Activated T-cell treated with anti-CD3 and anti-CD28 coated beads, Interleukin-2, amount 50 U/mL, for 72 hours (primary cell): ENCODE data around the gene PPEF2. TPM values are rescaled to one million over a fixed set of nuclear protein-coding genes. Genes with fewer than 3 reads are reported as not detected.
"Not testable (repeated sequence)": the region's sequence is repeated elsewhere in the genome, so short reads cannot be mapped to it uniquely, and the experiment has no call there.

ENCODE experiments used
- ATAC-seq, 2 donors: fragments of 150-1000 bp; cut with Tn5 transposase; replicated peaks in 1 of 2; 2 replicates each; pipeline ENCODE4 v1.10.0; 2021; ENCODE audit warnings: moderate library complexity in 2 of 2, mild to moderate bottlenecking in 1 of 2
- DNase-seq, 2 donors: peaks; one replicate each; pipeline ENCODE4 v3.0.0; 2021 to 2022; ENCODE audit warnings: mixed read lengths in 1 of 2
- H3K27ac Mint-ChIP-seq: one replicate; pipeline ENCODE4 v1.8.0; 2022; ENCODE audit warnings: mild to moderate bottlenecking, moderate library complexity, mixed read lengths
- H3K27me3 Mint-ChIP-seq: one replicate; pipeline ENCODE4 v1.8.0; 2022; ENCODE audit warnings: low read depth, mixed read lengths
- H3K36me3 Mint-ChIP-seq, 2 donors: one replicate each; pipeline ENCODE4 v1.8.0; 2022; ENCODE audit warnings: mixed read lengths in 2 of 2, mild to moderate bottlenecking in 1 of 2; ENCODE audit not compliant: insufficient read depth in 2 of 2
- H3K4me1 Mint-ChIP-seq: one replicate; pipeline ENCODE4 v1.8.0; 2022; ENCODE audit warnings: low read depth, mixed read lengths
- H3K4me3 Mint-ChIP-seq, 2 donors: one replicate each; pipeline ENCODE4 v1.8.0; 2022; ENCODE audit warnings: mild to moderate bottlenecking in 2 of 2, mixed read lengths in 2 of 2, moderate library complexity in 2 of 2
- H3K9me3 Mint-ChIP-seq, 2 donors: one replicate each; pipeline ENCODE4 v1.8.0; 2022; ENCODE audit warnings: mixed read lengths in 2 of 2
- total RNA-seq, 2 donors: library from RNA; stranded (reverse); gene quantifications; one replicate each; pipeline ENCODE4 v1.2.3, GENCODE V29; 2022

PPEF2 gene, protein sequence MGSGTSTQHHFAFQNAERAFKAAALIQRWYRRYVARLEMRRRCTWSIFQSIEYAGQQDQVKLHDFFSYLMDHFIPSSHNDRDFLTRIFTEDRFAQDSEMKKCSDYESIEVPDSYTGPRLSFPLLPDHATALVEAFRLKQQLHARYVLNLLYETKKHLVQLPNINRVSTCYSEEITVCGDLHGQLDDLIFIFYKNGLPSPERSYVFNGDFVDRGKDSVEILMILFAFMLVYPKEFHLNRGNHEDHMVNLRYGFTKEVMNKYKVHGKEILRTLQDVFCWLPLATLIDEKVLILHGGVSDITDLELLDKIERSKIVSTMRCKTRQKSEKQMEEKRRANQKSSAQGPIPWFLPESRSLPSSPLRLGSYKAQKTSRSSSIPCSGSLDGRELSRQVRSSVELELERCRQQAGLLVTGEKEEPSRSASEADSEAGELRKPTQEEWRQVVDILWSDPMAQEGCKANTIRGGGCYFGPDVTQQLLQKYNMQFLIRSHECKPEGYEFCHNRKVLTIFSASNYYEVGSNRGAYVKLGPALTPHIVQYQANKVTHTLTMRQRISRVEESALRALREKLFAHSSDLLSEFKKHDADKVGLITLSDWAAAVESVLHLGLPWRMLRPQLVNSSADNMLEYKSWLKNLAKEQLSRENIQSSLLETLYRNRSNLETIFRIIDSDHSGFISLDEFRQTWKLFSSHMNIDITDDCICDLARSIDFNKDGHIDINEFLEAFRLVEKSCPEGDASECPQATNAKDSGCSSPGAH
- not detected for total RNA-seq

DNA sequence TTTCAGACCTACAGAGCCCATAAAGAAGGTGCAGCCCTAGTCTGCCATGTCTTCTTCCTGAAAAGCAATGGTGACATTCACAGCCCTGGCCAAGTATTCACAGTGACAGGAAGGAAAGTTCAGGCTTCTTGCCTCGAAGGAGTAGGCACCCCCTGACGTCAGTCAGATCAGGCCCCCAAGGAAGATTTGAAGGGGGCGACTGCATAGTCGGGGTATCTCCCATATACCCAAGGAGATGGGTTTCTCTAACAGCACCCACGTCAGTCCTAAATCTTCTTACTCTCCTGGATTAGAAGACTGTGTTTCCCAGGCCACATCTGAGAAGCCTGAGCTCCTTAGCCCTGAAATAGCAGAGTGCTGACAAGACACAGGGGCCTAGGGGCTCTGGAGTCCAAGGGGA, at the start of gene PPEF2:
Gene PPEF2, minus strand, starts transcription at position 101 of the 400 bp plus-strand sequence. CDS start 6,127 bp downstream, outside the sequence.
- DNase-seq (no peak), ATAC-seq (no peak)
- H3K36me3 Mint-ChIP-seq, result no peaks in the 10 kb centered on the region
- H3K9me3 Mint-ChIP-seq, result peaks cover 2 to 3% of the 10 kb centered on the region in 2 donors
- H3K27me3 Mint-ChIP-seq, result no peaks in the 10 kb centered on the region
- H3K27ac Mint-ChIP-seq, result no peak within 1 kb of the TSS
- no peak within 1 kb of the TSS for H3K4me3 Mint-ChIP-seq
- no peaks in the 10 kb centered on the region for H3K4me1 Mint-ChIP-seq

GRCh38 chr4:75950213-75950815, 48.1 kb upstream of the PPEF2 start:
- no peak for ATAC-seq
- Mint-ChIP-seq H3K27ac (no peak overlapping the region), H3K9me3 (no peaks in the 10 kb centered on the region)

DNA sequence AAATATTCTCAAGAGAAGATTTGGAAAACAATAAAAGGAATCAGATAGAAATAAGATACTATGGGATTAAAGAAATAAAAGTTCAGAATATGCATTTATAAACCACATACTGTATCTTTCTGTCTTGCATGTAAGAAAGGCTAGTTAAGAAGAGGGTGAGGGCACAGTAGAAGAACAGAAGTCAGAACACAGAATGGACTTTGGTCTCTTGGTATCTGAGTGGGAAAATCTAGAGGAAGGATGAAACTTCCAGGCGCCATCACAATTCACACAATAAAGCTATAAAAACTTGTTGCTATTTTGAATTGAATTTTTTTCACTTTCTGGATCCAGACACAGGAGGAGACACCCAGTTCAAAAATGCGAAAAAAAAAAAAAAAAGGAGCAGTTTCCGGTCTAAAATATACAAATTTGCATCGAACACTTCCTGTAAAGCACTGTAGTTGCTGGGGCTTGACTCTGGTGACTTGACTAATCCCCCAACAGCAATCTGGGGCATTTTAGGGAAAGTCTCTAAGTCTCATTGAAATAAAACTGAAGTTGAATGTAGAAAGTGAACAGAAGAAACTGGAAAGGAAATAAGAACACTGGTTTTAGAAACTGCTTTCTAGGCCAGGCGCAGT, 46.7 kb upstream of the PPEF2 start:
- no peaks in the 10 kb centered on the region for H3K4me1 Mint-ChIP-seq
- H3K27me3 Mint-ChIP-seq, result no peaks in the 10 kb centered on the region
- no peaks in the 10 kb centered on the region for H3K9me3 Mint-ChIP-seq
- ATAC-seq (no peak), DNase-seq (no peak)
- peak overlapping the region; percentile 57 for H3K27ac Mint-ChIP-seq
- H3K36me3 Mint-ChIP-seq, result peaks cover 5 to 15% of the 10 kb centered on the region in 2 donors
- no peak overlapping the region for H3K4me3 Mint-ChIP-seq

More at GRCh38 chr4:75950213-75950815, 48.1 kb upstream of the PPEF2 start:
- Mint-ChIP-seq H3K36me3 (peaks cover 8 to 19% of the 10 kb centered on the region in 2 donors), H3K27me3 (no peaks in the 10 kb centered on the region), H3K4me1 (no peaks in the 10 kb centered on the region), H3K4me3 (no peak overlapping the region)
- no peak for DNase-seq

GRCh38 chr4:75940692-75941253, 38.5 kb upstream of the PPEF2 start, which contains the start of gene NAAA:
TSS of gene NAAA (minus strand) at chr4:75941013. CDS start at chr4:75940949, 64 bp downstream.
- Mint-ChIP-seq H3K27ac (peak within 1 kb of the TSS; percentile 89), H3K4me3 (peak within 1 kb of the TSS; percentile 95 to 96), H3K4me1 (peaks cover 26% of the 10 kb centered on the region), H3K36me3 (peaks cover 0 to 7% of the 10 kb centered on the region in 2 donors), H3K27me3 (no peaks in the 10 kb centered on the region), H3K9me3 (no peaks in the 10 kb centered on the region)
- peak; percentile 83 to 88 for ATAC-seq
- DNase-seq, result peak; percentile 85 to 90

DNA sequence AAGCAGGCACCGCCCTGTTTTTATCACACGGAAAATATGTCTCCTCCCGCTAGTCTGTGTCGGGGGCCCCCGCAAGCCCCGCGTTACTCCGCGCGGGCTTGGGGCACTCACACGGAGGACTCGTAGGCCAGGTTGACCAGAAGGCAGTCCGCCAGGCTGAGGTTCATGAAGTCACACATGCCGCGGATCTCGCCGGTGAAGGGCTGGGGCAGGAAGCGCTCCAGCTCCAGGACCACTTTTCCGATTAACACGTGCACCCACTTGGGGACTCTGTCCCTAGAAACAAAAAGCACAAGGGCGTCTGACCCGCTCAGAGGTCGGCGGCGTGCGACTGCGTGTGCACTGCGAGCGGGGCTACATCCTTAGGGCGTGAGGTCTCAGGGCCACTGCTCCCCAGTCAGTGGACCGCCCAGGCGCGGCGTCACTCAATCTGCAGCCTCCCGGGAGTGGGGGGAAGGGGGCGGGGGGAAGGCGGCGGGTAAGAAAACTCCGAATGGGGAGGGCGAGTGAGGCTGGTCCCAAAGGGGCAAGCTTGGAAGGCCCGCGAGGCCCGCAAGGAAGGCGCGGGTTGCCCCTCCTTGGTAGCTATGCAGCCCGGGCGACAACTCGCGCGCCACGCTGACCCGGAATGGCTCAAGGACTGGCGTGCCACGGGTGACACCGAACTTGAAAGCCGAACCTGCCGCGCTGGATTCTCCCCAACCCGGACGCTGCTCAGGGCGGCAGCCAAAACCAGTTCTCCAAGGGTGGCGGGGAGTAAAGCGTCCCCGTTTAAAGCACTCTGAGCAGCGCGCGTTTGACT, 37.8 kb upstream of the PPEF2 start:
- peak; percentile 74 to 83 for ATAC-seq
- H3K27ac Mint-ChIP-seq, result peak overlapping the region; percentile 89
- peak; percentile 72 to 75 for DNase-seq
- H3K4me3 Mint-ChIP-seq, result peak overlapping the region; percentile 95 to 96
- H3K36me3 Mint-ChIP-seq, result peaks cover 0 to 7% of the 10 kb centered on the region in 2 donors
- H3K9me3 Mint-ChIP-seq, result no peaks in the 10 kb centered on the region
- H3K27me3 Mint-ChIP-seq, result no peaks in the 10 kb centered on the region
- peaks cover 26% of the 10 kb centered on the region for H3K4me1 Mint-ChIP-seq

DNA sequence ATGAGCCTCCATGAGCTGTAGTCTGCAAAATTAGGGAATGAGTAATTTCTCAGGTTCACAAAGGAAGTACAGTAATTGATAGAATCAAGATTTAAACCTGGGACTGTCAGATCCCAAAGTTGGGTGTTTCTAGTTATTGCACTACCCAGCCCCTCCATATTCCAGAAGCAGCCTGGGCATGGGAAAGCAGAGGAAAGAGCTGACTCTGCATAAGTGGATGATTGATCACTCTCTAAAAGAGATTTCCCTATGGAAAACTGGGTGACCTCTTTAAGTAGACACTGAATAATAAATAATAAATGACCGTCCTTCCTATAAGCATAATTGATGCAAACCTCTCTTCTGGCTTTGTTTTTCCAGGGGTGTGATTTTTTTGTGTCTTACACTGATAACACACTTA, 33.4 kb upstream of the PPEF2 start:
- DNase-seq (no peak), ATAC-seq (no peak)
- H3K36me3 Mint-ChIP-seq, result peaks cover 0 to 7% of the 10 kb centered on the region in 2 donors

GRCh38 chr4:75930152-75930551, 27.9 kb upstream of the PPEF2 start:
- Mint-ChIP-seq H3K36me3 (peaks cover 4 to 9% of the 10 kb centered on the region in 2 donors), H3K27me3 (no peaks in the 10 kb centered on the region), H3K4me1 (peaks cover 11% of the 10 kb centered on the region), H3K4me3 (no peak overlapping the region), H3K27ac (no peak overlapping the region), H3K9me3 (no peaks in the 10 kb centered on the region)
- DNase-seq, result no peak
- ATAC-seq, result no peak

More for the DNA sequence above, 33.4 kb upstream of the PPEF2 start:
- Mint-ChIP-seq H3K4me1 (peaks cover 26% of the 10 kb centered on the region), H3K9me3 (no peaks in the 10 kb centered on the region), H3K4me3 (no peak overlapping the region), H3K27me3 (no peaks in the 10 kb centered on the region), H3K27ac (no peak overlapping the region)

- Mint-ChIP-seq H3K36me3 (peaks cover 10 to 11% of the 10 kb centered on the region in 2 donors), H3K4me1 (peaks cover 19% of the 10 kb centered on the region)
- H3K4me3 Mint-ChIP-seq, H3K27ac Mint-ChIP-seq, ATAC-seq, H3K27me3 Mint-ChIP-seq, DNase-seq, H3K9me3 Mint-ChIP-seq: not testable (repeated sequence)
Measured at GRCh38 chr4:75924916-75925315, 22.7 kb upstream of the PPEF2 start.

DNA sequence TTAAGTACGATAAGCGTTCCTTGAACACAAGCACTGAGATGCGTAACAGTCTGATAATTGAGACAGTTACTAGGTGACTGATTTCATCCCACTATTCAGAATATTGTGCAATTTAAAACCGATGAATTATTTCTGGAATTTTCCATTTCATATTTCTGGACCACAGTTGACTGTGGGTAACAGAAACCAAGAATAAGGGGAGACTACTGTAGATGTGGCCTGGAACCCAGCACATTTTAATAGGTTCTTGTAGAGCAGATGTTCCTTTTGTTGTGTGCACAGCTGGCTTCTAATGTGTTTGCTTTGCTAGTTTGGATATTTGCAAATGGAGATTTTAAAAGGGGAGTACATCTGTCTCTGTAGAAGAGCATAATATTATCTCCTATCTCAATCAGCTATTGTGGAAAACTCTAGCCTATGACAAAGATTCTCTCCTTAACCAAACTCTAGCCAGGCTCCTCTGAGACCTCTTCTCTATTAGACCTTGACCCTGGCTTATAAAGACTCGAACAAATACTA, 22.1 kb upstream of the PPEF2 start:
- H3K36me3 Mint-ChIP-seq, result peaks cover 10 to 11% of the 10 kb centered on the region in 2 donors
- peak in 1 of 2 donors; percentile 41 for ATAC-seq

DNA sequence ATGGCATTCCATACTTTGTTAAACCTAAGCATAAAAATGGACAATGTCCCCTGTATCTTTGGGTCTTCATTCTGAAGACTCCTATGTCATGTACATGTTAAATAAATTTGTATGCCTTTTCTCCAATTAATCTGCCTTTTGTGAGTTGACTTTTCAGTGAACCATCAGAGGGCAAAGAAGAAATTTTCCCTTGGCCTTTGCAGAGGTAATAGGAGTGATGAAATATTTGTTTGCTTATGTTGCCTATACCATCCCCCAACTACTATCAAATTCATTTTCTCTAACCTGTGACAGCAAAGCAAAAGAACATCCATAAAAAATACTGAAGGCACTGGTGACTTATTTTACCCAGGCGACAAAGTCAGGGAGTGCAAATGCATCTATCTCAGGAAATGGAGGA, 20.3 kb upstream of the PPEF2 start:
- Mint-ChIP-seq H3K27ac (peak overlapping the region; percentile 17), H3K9me3 (no peaks in the 10 kb centered on the region), H3K4me1 (peaks cover 19% of the 10 kb centered on the region), H3K36me3 (peaks cover 6 to 8% of the 10 kb centered on the region in 2 donors), H3K4me3 (no peak overlapping the region), H3K27me3 (no peaks in the 10 kb centered on the region)
- ATAC-seq (no peak), DNase-seq (no peak)

More for the DNA sequence above, 22.1 kb upstream of the PPEF2 start:
- no peaks in the 10 kb centered on the region for H3K27me3 Mint-ChIP-seq
- no peak for DNase-seq
- H3K4me3 Mint-ChIP-seq, result no peak overlapping the region
- peaks cover 19% of the 10 kb centered on the region for H3K4me1 Mint-ChIP-seq
- no peaks in the 10 kb centered on the region for H3K9me3 Mint-ChIP-seq
- peak overlapping the region; percentile 44 for H3K27ac Mint-ChIP-seq

DNA sequence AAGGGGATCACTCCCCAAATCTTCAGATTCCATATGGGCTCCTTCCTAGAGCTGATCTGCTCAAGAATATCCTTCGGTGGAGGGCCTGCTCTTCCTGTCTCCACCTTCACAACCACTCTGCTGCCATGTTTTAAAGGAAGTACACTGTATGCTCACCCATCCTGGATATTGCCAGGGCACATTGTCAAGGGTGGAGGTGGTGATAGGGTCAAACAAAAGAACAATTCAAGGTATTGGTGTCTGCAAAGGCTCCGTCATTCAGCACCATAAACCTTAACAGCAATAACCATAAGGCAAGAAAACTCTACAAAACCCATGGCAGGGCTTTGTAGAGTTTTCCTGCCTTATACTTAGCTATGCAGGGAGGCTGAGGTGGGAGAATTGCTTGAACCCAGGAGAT, 19.7 kb upstream of the PPEF2 start:
- Mint-ChIP-seq H3K4me1 (peaks cover 15% of the 10 kb centered on the region), H3K36me3 (peaks cover 6 to 7% of the 10 kb centered on the region in 2 donors), H3K27ac (no peak overlapping the region), H3K9me3 (no peaks in the 10 kb centered on the region), H3K27me3 (no peaks in the 10 kb centered on the region), H3K4me3 (no peak overlapping the region)
- no peak for ATAC-seq
- DNase-seq, result no peak
